Ammon's horn (tissue), 1 donor: ENCODE measurements around the gene ZMYND19.
"Not testable (repeated sequence)": the region's sequence is repeated elsewhere in the genome, so short reads cannot be mapped to it uniquely, and the experiment has no call there.

Source experiments
- DNase-seq: peaks from one replicate; pipeline ENCODE4 v3.0.0-alpha.2; 2016; ENCODE audit warnings: low spot score

The ZMYND19 gene

GRCh38 chr9:137614631-137615386 lies 24.5 kb upstream of the ZMYND19 start:
- DNase-seq: no peak

- no peak for DNase-seq
Measured at GRCh38 chr9:137613738-137614523, 23.6 kb upstream of the ZMYND19 start.

- DNase-seq: no peak
Measured at GRCh38 chr9:137613259-137613658, 22.9 kb upstream of the ZMYND19 start.

- no peak for DNase-seq
Measured at GRCh38 chr9:137612741-137613142, 22.4 kb upstream of the ZMYND19 start.

GRCh38 chr9:137611623-137612609 lies 21.6 kb upstream of the ZMYND19 start:
- no peak for DNase-seq

GRCh38 chr9:137610944-137611343 lies 20.6 kb upstream of the ZMYND19 start:
- no peak for DNase-seq

GRCh38 chr9:137607141-137607857 lies 17.0 kb upstream of the ZMYND19 start:
- no peak for DNase-seq

- no peak for DNase-seq
Measured at GRCh38 chr9:137606734-137607138, 16.4 kb upstream of the ZMYND19 start.

GRCh38 chr9:137606005-137606621 lies 15.8 kb upstream of the ZMYND19 start:
- DNase-seq: peak; percentile 26

GRCh38 chr9:137605121-137606004 lies 15.1 kb upstream of the ZMYND19 start, which contains the start of gene ARRDC1:
Gene ARRDC1, plus strand, starts transcription at chr9:137605686. Its CDS starts 32 bp downstream, at chr9:137605718.
- DNase-seq: peak; percentile 96

GRCh38 chr9:137604345-137605086 lies 14.2 kb upstream of the ZMYND19 start:
- DNase-seq: peak; percentile 25

GRCh38 chr9:137603879-137604278 lies 13.6 kb upstream of the ZMYND19 start:
- DNase-seq: peak; percentile 8

- peak; percentile 49 for DNase-seq
Measured at GRCh38 chr9:137602661-137603060, 12.3 kb upstream of the ZMYND19 start.

- DNase-seq: no peak
Measured at GRCh38 chr9:137598943-137599342, 8.6 kb upstream of the ZMYND19 start.

GRCh38 chr9:137596577-137596976 lies 6.3 kb upstream of the ZMYND19 start:
- not testable (repeated sequence) for DNase-seq

- no peak for DNase-seq
Measured at GRCh38 chr9:137593176-137593575, 2.9 kb upstream of the ZMYND19 start.

GRCh38 chr9:137592767-137593166 lies 2.5 kb upstream of the ZMYND19 start:
- no peak for DNase-seq

GRCh38 chr9:137590123-137590468 lies 216 bp downstream of the ZMYND19 start:
- DNase-seq: no peak

- no peak for DNase-seq
Measured at GRCh38 chr9:137589441-137590122, 730 bp downstream of the ZMYND19 start.
